ENCODE results near the gene TMEM234. TPM values are rescaled to one million over a fixed set of nuclear protein-coding genes. Genes with fewer than 3 reads are reported as not detected.

Gene TMEM234
- total and polyA plus RNA-seq, 2 of the 8 experiments (the other 6 are each of a cell fraction or from before 2014, with no cell fraction given): 8.7 to 8.9 TPM

DNA sequence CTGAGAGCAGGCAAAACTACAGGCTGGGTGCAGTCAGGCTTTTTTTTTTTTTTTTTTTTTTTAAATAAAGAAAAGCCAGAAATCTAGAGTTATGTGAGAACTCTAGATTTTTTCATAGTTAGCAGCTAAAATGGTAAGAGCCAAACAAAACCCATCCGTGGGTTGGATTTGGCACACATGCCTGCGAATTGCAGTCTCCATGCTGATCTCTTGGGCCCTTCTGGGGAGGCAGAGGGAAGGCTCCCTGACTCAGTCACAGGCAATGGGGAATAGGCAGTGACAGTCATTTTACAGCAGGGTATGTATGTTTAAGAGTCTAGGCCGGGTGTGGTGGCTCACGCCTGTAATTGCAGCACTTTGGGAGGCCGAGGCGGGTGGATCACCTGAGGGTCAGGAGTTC, 40.1 kb downstream of the TMEM234 start (continued):
- TF ChIP-seq EP300 (IDR thresholded peaks at IDR 0.05; ENCODE audit: borderline replicate concordance in 1 of 2, low read depth in 2 of 2, low read length in 2 of 2) (no peak), CHD1 (IDR thresholded peaks at IDR 0.05; ENCODE audit: low read depth, low read length) (no peak), YY1 (IDR thresholded peaks at IDR 0.05; ENCODE audit: low read depth, low read length) (no peak)

Measured in H1 (cell line).